Endometrium (tissue), 2 donors: ENCODE results near the gene OBSCN.

Source experiments
- FAIRE-seq: peaks from 2 replicates; lab custom pipeline; 2012; peaks lifted over from hg19 to GRCh38; lab: Jason Lieb, UNC
- donor health status: control.
- donor health status: control.

OBSCN gene, protein sequence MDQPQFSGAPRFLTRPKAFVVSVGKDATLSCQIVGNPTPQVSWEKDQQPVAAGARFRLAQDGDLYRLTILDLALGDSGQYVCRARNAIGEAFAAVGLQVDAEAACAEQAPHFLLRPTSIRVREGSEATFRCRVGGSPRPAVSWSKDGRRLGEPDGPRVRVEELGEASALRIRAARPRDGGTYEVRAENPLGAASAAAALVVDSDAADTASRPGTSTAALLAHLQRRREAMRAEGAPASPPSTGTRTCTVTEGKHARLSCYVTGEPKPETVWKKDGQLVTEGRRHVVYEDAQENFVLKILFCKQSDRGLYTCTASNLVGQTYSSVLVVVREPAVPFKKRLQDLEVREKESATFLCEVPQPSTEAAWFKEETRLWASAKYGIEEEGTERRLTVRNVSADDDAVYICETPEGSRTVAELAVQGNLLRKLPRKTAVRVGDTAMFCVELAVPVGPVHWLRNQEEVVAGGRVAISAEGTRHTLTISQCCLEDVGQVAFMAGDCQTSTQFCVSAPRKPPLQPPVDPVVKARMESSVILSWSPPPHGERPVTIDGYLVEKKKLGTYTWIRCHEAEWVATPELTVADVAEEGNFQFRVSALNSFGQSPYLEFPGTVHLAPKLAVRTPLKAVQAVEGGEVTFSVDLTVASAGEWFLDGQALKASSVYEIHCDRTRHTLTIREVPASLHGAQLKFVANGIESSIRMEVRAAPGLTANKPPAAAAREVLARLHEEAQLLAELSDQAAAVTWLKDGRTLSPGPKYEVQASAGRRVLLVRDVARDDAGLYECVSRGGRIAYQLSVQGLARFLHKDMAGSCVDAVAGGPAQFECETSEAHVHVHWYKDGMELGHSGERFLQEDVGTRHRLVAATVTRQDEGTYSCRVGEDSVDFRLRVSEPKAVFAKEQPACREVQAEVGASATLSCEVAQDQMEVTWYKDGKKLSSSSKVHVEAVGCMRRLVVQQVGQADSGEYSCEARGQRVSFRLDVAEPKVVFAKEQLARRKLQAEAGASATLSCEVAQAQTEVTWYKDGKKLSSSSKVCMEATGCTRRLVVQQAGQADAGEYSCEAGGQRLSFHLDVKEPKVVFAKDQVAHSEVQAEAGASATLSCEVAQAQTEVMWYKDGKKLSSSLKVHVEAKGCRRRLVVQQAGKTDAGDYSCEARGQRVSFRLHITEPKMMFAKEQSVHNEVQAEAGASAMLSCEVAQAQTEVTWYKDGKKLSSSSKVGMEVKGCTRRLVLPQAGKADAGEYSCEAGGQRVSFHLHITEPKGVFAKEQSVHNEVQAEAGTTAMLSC (N-terminal part only)

DNA sequence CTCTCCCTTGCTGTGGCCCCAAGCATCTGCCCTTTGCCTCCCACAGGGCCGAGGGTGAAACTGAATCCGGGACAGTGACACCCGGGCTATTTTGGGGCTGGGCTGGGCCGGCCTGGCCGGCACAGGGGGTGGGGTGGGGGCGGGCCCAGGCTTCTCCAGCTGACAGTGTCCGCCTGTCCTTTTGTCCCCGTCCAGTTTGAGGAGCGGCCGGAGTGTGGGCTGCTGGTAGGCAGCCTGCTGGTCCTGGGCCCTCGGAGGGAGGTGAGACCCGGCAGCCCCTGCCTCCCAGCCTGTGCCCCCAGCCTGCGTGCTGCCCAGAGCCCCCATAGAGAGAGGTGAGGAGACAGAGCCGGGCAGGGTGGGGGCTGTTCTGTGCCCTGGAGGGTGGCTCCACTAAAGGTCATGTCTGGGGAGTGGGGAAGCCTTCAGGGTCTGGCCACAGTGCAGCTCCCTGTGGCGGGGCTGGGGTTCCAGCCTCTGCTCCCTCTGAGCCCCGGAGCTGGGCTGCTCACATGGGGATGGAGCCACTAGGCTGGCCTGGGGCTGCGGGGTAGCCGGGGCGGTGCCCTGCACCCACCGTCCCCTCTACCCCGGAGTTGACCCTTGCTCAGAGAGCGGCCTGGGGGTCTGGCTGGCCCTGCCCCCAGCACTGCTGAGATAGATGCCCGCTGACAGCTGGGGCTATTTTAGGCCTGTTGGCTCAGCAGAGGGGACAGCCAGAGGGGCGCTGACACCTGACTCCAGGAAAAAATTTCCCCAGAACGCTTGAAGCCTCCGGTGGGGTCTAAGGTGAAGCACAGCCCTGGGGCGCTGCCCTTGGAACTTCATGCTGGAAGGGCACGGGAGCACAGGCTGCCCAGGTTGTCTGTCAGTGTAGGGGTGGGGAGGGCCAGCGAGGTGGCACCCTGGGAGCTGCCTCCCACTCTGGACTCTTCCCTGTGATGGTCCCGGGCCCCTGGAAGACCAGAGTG lies at the start of gene OBSCN:
OBSCN (plus strand) TSS at position 194 of the 971 bp plus-strand sequence. CDS start 3,740 bp downstream, outside the sequence.
- no peak for FAIRE-seq

DNA sequence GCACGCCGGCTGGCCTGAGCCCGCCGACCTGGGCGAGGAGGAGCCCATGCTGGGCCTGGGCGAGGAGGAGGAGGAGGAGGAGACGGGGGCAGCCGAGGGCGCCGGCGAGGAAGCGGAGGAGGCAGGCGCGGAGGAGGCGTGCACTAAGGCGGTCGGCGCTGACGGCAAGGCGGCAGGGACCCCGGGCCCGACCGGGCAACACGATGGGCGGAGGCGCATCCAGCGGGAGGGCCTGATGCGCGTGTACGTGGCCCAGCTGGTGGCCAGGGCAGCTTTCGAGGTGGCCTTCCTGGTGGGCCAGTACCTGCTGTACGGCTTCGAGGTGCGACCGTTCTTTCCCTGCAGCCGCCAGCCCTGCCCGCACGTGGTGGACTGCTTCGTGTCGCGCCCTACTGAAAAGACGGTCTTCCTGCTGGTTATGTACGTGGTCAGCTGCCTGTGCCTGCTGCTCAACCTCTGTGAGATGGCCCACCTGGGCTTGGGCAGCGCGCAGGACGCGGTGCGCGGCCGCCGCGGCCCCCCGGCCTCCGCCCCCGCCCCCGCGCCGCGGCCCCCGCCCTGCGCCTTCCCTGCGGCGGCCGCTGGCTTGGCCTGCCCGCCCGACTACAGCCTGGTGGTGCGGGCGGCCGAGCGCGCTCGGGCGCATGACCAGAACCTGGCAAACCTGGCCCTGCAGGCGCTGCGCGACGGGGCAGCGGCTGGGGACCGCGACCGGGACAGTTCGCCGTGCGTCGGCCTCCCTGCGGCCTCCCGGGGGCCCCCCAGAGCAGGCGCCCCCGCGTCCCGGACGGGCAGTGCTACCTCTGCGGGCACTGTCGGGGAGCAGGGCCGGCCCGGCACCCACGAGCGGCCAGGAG lies 49.5 kb upstream of the OBSCN start:
- no peak for FAIRE-seq

DNA sequence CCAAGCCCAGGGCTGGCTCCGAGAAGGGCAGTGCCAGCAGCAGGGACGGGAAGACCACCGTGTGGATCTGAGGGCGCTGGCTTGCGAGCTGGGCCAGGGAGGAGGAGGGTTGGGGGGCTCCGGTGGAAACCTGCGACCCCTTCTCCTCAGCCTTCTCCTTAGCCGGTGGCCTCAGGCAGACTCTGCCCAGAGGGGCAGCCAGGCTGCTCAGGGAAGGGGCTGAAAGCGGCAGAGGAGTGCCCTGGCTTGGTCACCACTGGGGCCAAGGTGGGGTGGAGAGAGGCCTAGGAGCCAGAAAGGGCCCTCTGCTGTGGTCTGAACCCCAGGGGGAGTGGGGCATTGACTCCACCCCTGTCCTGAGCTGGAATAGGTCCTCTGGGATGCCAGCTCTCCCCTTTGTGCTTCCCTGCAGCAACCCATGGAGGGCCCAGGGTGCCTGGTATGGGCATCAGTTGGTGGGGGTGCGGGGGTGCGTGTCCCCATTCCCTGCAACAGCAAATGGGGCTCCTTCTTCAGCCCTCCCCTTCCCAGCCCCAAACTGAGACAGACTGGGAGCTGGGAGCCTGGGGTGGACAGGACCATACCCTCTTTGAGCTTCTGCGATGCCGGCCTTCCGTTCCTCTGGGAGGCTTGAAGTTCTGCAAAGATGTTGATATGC lies 48.7 kb upstream of the OBSCN start:
- FAIRE-seq = no peak

DNA sequence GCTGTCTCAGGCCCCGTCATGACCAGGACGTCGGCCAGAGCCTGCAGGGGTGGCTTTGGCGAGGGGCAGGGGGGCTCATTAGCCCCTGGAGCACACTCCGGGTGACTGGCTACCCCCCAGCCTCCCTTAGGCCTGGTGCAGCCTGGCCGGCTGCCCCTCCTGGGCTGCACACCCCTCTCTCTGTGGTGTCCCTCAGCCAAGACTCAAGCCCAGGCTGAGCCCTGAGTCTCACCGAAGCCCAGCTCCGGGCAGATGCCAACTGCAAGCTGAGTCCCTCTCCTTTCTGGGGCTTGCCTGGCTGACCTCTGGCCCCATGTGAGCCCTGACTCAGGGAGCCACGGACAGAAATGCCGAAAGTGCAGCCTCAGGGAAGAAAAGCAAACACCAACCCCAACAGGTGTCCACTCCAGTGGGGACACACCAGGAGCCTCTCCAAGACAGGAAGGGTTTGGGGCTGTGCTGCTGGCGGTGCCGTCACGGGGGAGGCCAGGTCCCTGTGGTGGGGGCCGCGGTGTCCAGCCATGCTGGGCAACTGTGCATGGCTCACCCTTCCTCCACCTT lies 47.6 kb upstream of the OBSCN start:
- FAIRE-seq = no peak

DNA sequence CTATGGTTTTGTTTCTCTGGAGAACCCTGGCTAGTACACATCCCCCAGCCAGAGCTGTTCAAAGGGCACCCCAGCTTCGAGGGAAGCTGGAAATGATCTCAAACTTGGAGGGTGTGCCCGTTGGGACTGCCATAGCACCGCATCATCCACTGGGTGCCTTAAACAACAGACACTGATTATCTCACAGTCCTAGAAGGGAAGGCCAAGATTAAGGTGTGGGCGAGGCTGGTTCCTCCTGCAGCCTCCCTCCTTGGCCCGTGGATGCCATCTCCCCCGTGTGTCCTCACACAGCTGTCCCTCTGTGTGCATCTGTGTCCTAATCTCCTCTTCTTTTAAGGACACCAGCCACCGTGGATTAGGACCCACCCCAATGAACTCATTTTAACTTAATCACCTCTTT lies 46.5 kb upstream of the OBSCN start:
- FAIRE-seq = no peak

DNA sequence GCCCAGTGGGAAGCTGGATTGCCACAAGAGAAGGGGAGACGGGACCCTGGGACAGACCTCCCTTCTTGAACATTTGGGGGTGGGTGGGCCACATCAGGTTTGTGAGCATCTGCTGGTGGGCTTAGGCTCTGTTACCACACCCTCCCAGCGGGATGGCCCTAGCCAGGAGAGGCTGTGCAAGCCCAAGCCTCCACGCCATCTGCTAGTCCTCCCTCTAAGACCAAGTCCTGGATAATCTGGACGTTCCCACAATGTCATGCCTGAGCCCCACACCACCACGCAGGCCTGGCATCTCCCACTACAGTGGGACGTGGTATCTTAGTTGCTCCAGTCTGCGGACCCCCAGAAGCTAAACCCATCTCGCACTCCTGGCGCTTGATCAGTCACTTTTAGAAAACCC lies 46.0 kb upstream of the OBSCN start:
- FAIRE-seq = no peak

DNA sequence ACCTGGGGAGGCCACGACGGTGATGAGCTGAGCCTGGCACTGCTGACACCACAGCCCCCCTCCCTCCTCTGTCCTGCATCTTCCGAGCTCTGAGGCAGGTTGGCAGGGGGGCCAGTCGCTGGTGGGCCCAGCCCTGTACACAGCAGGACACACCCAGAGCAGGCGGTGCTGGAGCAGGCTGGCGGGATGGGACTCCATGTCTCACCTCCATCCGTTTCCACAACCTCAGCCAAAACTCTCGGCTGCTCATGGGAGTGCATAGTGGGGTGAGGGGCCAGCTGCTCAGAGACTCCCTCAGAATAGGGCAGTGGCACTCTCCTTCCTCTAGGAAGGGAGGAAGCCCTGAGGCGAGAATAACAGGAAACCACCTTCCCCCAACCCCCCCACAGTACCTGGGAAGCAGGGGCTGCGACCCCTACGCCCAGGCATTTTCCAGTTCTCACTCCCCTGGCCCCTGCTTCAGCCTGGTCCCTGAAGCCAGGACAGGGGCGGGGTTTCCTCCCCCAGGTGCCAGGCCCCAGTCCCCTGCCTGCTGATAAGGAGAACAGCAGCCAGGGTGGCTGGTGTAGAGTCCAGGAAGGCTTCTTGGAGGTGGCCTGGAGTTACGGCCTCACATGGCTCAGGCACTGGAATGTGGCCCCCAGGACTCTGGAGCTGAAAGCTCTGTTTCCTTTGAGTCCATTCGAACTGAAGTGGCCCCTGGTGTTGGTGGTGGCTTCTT lies 45.4 kb upstream of the OBSCN start:
- no peak for FAIRE-seq

DNA sequence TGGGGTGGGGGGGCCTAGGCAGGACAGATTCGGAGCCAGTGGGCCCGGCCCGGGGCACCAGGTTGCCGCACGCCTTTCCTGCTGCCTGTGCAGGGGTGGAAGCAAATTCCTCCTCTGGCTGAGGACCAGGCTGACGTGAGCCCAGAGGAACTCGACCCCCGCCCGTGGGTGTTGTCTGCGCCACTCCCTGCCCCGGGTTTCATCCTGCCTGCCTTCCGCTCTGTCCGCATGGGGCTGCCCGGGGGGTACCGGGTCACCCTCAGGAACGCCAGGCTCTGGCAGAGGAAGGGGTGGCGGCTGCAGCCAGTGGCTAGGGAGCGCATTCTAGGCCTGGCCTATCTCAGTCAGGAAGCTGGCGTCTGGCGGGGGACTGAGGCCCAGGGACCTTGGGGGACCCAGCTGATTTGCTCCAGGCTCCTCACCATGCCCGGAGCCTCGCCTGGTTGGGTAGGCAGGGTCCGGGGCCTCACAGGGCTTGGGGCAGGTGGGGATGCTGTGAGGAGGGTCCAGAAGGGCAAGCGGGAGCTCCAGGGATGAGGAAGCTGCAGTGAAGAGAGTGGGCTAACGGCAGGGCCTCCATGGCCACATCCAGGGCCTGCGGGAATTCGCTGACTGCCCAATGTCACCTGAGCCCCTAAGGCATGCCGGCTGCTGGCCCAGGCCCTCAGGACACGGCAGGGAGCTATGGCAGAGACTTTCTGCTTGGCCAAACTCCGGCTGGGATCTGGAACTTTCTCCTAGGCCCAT lies 44.7 kb upstream of the OBSCN start:
- FAIRE-seq = no peak

DNA sequence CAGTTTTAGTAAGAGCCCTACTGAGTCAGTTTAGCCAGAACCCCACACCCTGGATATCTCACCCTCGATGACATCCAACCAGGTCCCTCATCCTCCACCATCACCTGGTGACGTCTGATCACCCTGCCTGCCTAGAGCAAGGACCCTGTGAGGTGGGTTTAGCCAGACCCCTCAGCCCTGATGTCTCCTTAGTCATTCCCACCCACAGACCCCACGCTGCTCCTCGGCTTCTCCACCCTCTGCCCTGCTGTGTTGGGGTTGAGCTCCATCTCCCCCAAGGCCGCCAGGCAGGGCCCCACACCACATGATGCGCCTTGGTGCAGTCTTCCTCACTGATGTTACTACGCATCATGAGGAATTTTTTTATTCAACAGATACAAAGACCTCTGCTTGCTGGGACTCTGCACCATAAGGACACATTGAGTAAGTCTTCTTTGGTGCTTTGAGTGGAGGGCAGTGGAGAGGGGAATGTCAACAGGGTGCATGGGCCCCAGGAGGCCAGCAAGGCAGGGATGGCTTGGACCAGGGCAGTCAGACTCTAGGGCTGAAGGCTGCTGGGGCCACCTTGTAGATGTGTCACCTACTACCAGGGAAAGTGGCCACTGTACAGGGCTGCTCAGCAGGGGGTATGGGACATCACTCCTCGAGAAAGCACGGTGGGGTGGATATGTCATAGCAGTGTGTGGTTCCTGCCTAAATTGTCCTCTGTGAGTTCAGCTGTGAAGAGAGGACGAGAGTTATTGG lies 43.9 kb upstream of the OBSCN start:
- no peak for FAIRE-seq

DNA sequence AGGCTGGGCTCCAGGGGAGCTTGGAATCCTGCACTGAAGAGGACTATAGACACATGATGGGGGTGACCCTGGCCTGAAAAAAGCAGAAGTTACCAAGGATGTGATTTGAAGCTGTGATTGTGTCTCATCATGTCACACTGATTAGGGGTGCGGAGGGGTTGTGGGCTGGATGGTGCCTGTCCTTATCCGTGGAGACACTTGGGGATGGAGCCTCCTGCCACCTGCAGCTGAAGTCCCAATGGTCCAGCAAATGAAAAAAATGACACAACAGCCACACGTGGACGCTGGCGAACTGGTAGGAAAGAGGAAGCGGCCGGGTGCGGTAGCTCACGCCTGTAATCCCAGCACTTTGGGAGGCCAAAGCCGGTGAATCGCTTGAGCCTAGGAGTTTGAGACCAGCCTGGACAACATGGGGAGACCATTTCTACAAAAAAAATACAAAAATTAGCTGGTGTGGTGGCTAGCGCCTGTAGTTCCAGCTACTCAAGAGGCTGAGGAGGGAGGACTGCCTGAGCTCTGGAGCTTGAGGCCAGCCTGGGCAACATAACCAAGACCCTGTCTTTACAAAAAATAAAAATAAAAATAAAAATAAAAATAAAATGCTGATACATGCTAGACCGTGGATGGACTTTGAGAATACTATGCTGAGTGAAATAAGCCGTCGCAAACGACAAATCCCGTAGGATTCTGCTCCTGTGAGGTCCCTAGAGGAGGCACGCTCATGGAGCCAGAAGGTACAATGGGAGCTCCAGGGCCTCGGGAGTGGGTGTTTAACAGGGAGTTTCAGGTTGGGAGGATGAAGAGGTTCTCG lies 43.1 kb upstream of the OBSCN start:
- no peak for FAIRE-seq

DNA sequence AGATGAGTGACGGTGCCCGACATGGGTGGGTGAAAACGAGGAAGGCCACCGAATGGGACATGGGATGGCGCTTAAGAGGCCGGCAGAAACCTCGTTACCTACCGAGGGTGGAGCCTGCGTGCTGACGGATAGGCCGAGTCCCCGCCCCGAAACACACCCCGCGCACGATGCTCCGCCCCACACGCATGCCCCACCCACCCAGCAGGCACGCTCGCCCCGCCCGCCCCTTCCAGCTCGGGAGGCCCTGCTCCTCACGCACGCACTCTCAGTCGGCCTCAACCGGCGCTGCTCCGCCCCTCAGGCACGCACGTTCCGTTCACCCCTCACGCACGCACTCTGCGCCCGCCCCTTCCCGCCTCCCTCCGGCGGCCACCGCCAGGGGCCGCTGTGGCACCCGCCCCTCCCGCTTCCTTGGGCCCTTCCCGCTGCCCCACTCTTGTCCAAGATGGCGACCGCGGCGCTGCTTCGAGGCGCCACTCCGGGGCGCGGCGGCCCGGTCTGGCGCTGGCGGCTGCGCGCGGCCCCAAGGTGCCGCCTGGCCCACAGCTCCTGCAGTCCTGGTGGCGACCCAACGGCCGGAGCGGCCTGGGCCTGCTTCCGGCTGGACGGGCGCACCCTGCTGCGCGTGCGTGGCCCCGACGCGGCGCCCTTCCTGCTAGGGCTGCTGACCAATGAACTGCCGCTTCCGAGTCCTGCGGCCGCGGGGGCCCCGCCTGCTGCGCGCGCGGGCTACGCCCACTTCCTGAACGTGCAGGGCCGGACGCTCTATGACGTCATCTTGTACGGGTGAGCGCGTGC lies 42.3 kb upstream of the OBSCN start, which contains the start of gene IBA57:
IBA57 (plus strand) TSS at position 433 of the 798 bp plus-strand sequence; CDS start at position 446, 13 bp downstream.
- no peak for FAIRE-seq

DNA sequence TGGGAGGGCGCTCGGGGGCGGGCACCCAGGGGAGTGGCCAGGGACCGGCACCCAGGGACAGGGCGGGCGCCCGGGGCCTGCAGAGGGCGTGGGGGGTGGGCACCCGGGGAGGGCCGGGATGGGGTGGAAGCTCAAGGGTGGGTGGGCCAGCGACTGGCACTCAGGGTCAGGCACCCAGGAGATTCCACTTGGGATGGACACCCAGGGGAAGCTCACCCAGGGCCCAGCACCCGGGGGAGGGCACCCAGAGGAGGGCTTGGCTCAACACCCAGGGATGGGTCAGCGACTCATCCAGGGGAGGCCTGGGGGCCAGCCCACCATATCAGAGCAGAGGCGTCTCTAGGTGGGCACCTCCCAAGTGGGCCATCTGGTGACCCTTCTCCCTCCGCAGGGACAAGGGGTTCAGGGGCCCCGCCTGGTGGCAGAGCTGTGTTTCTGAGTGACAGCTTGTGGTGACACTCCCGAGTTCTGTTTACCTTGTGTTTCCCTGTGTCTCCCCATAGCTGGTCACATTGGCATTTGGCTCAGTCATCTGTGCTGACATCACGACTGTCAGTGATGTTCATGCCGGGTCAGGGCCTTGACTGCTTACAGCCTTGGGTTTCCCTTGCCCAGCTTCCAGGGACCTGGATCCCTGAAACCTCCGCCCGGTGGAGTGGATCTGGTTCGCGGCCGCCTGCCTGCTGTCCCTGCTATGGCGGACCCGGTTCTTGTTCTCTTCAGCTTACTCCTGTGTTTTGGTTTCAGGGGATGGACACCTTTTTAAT lies 41.5 kb upstream of the OBSCN start:
- no peak for FAIRE-seq

DNA sequence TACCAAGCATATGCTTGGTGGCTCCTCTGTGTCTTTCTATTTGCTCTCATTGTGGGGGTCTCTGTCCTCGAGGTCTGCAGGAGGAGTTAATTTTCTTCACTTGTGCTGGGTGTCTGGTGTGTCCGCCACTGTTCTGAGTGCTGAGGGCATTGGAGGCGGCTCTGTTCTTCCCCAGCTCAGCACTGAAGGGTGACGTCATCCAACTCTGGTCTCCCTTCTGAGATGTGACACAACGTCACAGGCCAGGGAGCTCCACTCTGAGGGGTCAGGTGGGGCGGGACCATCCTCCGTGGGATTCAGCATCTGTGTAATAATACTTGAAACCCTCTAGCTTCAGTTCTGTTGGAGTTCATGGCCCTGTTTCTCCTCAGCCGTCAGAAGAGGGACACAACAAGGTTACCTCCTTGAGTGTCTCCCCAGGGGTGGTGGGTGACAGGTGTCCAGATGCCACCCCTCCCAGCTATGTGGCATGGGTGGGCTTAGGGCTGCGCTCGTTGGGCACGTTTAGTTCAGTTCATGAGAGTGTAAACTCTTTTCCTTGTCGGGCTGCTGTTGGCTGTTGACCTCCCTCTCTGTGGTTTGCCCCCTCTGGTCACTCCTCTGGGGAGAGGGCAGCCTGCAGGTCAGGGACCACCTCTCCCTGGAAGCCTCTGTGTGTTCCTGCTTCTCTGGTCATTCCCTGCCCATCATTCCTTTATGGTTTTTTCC lies 39.1 kb upstream of the OBSCN start:
- no peak for FAIRE-seq

DNA sequence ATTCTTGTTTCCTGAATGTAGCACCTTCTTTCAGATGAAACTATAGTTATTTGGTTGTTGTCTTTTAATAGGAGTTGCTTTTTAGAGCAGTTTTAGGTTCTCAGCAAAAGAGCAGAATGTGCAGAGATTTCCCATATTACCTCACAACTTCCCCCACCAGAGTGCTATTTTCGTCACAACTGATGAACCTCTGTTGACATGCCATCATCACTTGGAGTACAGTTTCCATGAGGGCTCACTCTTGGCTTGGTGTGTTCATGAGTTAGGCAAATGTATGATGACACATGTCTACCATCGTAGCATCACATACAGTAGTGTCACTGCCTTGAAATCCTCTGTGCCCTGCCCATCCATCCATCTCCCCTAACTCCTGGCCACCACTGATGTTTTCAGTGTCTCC lies 38.5 kb upstream of the OBSCN start:
- no peak for FAIRE-seq
